ENCODE measurements around the gene ZIK1. TPM values are rescaled to one million over a fixed set of nuclear protein-coding genes. Genes with fewer than 3 reads are reported as not detected.

ZIK1 gene
- total and polyA plus RNA-seq, 9 of the 15 experiments (the other 6 are each of a cell fraction or from before 2014, with no cell fraction given), result 0.03 to 0.42 (median 0.15) TPM; not detected in 1

GRCh38 chr19:57559404-57560025 lies 24.4 kb upstream of the ZIK1 start, which contains the start of gene ZNF550 (continued):
- TF ChIP-seq HEY1 (CRISPR knock-in tag; IDR thresholded peaks at IDR 0.05; ENCODE audit: borderline replicate concordance) (no peak), ZNF282 (CRISPR knock-in tag; IDR thresholded peaks at IDR 0.05) (no peak), PHB (CRISPR knock-in tag; IDR thresholded peaks at IDR 0.05) (no peak), ZNF407 (IDR thresholded peaks at IDR 0.05; ENCODE audit: low read depth) (no peak), MBD2 (IDR thresholded peaks at IDR 0.05; ENCODE audit: borderline replicate concordance, low read depth) (peak; percentile 66), FOXJ3 (CRISPR knock-in tag; IDR thresholded peaks at IDR 0.05) (no peak), TBL1XR1 (IDR thresholded peaks at IDR 0.05; ENCODE audit: low read length in 2 of 2) (no peak), FOXA1 (IDR thresholded peaks at IDR 0.05; ENCODE audit: borderline replicate concordance) (no peak), FOXJ2 (tag; IDR thresholded peaks at IDR 0.05) (no peak), TRIM28 (IDR thresholded peaks at IDR 0.05) (no peak), ETS1 (conservative IDR thresholded peaks at IDR 0.05; ENCODE audit: control insufficient read depth, low read depth, low read length) (0 out of 2 replicates have a peak, but pooled peaks have one; percentile 46), MAZ (CRISPR knock-in tag; conservative IDR thresholded peaks at IDR 0.05 in 1 of 2, IDR thresholded peaks at IDR 0.05 in 1 of 2) (no peak), NFE2L1 (tag; IDR thresholded peaks at IDR 0.05; ENCODE audit: borderline replicate concordance, low read depth) (no peak), PYGO2 (tag; IDR thresholded peaks at IDR 0.05) (no peak), TRIM24 (IDR thresholded peaks at IDR 0.05) (no peak), C11orf30 (IDR thresholded peaks at IDR 0.05; ENCODE audit: low read depth) (no peak), IRF9 (tag; IDR thresholded peaks at IDR 0.05) (no peak), SAP30 (IDR thresholded peaks at IDR 0.05; ENCODE audit: borderline replicate concordance, insufficient read depth, low read depth, low read length, poor library complexity, severe bottlenecking) (no peak), CEBPB (tag; IDR thresholded peaks at IDR 0.05) (no peak)

All from K562 (cell line).